Osteoblast (primary cell): ENCODE data around the gene EIF1. TPM values are rescaled to one million over a fixed set of nuclear protein-coding genes. Genes with fewer than 3 reads are reported as not detected.
A peak's percentile ranks its signal among the peaks of the same experiment; 100 is the strongest.

Source experiments
- DNase-seq: peaks from one replicate; pipeline ENCODE4 v3.0.0; 2011; ENCODE audit warnings: low spot score, mixed read lengths; ENCODE audit not compliant: insufficient read length; ENCODE audit errors: missing footprints
- H2AFZ ChIP-seq: 2 replicates; pipeline ENCODE4 v1.6.0; 2011; ENCODE audit warnings: mild to moderate bottlenecking, low read length
- H3K27ac ChIP-seq: 2 replicates; pipeline ENCODE4 v1.5.1; 2011; ENCODE audit warnings: mild to moderate bottlenecking, low read depth, low read length, moderate library complexity
- H3K27me3 ChIP-seq: 2 replicates; pipeline ENCODE4 v1.6.0; 2012; ENCODE audit warnings: mild to moderate bottlenecking, control low read depth, inconsistent platforms, low read length, moderate library complexity; ENCODE audit not compliant: insufficient read depth
- H3K36me3 ChIP-seq: 2 replicates; pipeline ENCODE4 v1.5.1; 2011; ENCODE audit warnings: mild to moderate bottlenecking, low read length, control low read depth, moderate library complexity; ENCODE audit not compliant: insufficient read depth
- H3K4me1 ChIP-seq: 2 replicates; pipeline ENCODE4 v1.5.1; 2011; ENCODE audit warnings: mild to moderate bottlenecking, low read length, control low read depth, moderate library complexity; ENCODE audit not compliant: insufficient read depth
- H3K4me2 ChIP-seq: 2 replicates; pipeline ENCODE4 v1.6.0; 2011; ENCODE audit warnings: mild to moderate bottlenecking, low read length; ENCODE audit not compliant: insufficient read depth
- H3K4me3 ChIP-seq: fragments of 200-600 bp; sonication (generic); 3 replicates; pipeline ENCODE4 v1.5.1; 2012; ENCODE audit warnings: mild to moderate bottlenecking, low read length, inconsistent platforms; ENCODE audit not compliant: insufficient read depth
- H3K79me2 ChIP-seq: 2 replicates; pipeline ENCODE4 v1.6.0; 2012; ENCODE audit warnings: mild to moderate bottlenecking, low read length, control low read depth, inconsistent platforms; ENCODE audit not compliant: insufficient read depth
- H3K9me3 ChIP-seq: 2 replicates; pipeline ENCODE4 v1.5.1; 2011; ENCODE audit warnings: low read depth, low read length, control low read depth
- H4K20me1 ChIP-seq: 2 replicates; pipeline ENCODE4 v1.6.0; 2012; ENCODE audit warnings: mild to moderate bottlenecking, low read length, control low read depth; ENCODE audit not compliant: insufficient read depth
- total RNA-seq: library from RNA; depleted of rRNA; stranded (reverse); fragments of >200 nt; gene quantifications from 2 replicates; pipeline ENCODE4 v1.2.3, GENCODE V29; 2012
- TF ChIP-seq, protein P1 (sequence below): IDR thresholded peaks from 2 replicates; pipeline ENCODE4 v1.5.1; 2011; ENCODE audit warnings: mild to moderate bottlenecking, low read depth, low read length, moderate library complexity; ENCODE audit errors: extremely low read depth

EIF1 gene
- total RNA-seq, 1 donor = 94.5 TPM

DNA sequence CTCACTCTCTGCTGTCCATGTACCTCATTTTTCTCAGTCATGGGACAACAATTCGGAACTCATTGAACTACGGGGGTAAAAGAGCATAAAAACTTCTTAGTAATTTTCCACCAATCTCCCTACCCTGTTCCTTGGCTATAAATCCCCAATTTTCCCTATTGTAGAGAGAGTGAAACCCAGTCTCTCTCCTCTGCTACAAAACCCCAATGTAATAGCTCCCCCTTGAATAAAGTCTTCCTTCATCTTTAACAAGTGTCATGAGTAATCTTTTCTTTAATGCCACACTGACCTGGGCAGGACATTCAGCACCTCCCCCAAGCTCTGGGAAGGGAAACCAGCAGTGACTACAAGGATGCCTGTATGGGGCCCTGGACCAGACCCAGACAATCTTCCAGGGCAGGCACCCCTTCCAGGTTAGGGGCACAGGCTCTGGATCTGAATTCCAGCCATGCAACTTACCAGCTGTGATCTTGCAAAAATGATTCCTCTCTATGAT, 10.2 kb upstream of the EIF1 start:
- H3K4me2 ChIP-seq = peak overlapping the region; percentile 76
- H3K4me1 ChIP-seq = peaks cover 15% of the 10 kb centered on the region
- no peaks in the 10 kb centered on the region for H3K79me2 ChIP-seq
- TF ChIP-seq, protein P1, sequence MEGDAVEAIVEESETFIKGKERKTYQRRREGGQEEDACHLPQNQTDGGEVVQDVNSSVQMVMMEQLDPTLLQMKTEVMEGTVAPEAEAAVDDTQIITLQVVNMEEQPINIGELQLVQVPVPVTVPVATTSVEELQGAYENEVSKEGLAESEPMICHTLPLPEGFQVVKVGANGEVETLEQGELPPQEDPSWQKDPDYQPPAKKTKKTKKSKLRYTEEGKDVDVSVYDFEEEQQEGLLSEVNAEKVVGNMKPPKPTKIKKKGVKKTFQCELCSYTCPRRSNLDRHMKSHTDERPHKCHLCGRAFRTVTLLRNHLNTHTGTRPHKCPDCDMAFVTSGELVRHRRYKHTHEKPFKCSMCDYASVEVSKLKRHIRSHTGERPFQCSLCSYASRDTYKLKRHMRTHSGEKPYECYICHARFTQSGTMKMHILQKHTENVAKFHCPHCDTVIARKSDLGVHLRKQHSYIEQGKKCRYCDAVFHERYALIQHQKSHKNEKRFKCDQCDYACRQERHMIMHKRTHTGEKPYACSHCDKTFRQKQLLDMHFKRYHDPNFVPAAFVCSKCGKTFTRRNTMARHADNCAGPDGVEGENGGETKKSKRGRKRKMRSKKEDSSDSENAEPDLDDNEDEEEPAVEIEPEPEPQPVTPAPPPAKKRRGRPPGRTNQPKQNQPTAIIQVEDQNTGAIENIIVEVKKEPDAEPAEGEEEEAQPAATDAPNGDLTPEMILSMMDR = no peak
- H3K4me3 ChIP-seq = peak overlapping the region; percentile 55
- H2AFZ ChIP-seq = peak overlapping the region; percentile 86
- peak overlapping the region; percentile 59 for H3K27ac ChIP-seq
- DNase-seq = no peak
- peaks cover 3% of the 10 kb centered on the region for H3K27me3 ChIP-seq
- no peaks in the 10 kb centered on the region for H4K20me1 ChIP-seq
- no peaks in the 10 kb centered on the region for H3K9me3 ChIP-seq
- H3K36me3 ChIP-seq = no peaks in the 10 kb centered on the region

DNA sequence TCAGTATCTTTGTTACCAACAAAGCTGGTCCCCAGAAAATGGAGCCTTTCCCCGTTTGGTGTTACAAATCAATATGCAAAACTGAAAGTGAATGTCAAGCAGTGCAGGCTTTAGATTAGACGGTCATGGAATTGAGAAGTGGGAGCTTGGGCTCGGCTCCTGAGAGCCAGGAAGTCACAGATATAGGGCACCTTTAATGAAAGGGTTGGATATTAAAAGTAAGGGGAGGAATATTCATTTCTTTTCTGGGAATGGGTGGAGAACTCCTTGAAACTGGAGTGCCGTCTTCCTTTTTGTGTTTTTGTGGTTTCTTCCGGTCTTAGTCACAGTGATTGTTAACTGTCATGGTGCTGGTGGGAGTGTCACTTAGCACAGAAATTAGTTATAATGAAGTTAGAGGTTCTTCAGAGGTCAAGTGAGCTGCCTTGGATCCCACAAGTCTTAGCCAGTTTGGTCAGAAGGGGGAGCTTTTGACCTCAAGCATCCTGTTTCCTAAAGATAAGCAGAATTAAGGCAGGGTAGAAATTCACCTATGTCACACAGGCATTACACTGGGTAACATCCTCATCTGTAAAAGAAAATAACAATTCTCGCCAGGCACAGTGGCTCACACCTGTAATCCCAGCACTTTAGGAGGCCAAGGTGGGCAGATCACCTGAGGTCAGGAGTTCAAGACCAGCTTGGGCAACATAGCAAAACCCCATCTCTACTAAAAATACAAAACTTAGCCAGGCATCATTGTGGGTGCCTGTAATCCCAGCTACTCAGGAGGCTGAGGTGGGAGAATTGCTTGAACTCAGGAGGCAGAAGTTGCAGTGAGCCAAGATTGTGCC, 9.6 kb upstream of the EIF1 start:
- no peaks in the 10 kb centered on the region for H3K79me2 ChIP-seq
- H4K20me1 ChIP-seq = no peaks in the 10 kb centered on the region
- H3K36me3 ChIP-seq = no peaks in the 10 kb centered on the region
- peaks cover 15% of the 10 kb centered on the region for H3K4me1 ChIP-seq
- H3K27ac ChIP-seq = peak overlapping the region; percentile 59
- TF ChIP-seq, protein P1 = peak; percentile 30
- DNase-seq = no peak
- peak overlapping the region; percentile 76 for H3K4me2 ChIP-seq
- H3K9me3 ChIP-seq = no peaks in the 10 kb centered on the region
- H3K4me3 ChIP-seq = peak overlapping the region; percentile 55
- H2AFZ ChIP-seq = peak overlapping the region; percentile 86
- peaks cover 4% of the 10 kb centered on the region for H3K27me3 ChIP-seq

DNA sequence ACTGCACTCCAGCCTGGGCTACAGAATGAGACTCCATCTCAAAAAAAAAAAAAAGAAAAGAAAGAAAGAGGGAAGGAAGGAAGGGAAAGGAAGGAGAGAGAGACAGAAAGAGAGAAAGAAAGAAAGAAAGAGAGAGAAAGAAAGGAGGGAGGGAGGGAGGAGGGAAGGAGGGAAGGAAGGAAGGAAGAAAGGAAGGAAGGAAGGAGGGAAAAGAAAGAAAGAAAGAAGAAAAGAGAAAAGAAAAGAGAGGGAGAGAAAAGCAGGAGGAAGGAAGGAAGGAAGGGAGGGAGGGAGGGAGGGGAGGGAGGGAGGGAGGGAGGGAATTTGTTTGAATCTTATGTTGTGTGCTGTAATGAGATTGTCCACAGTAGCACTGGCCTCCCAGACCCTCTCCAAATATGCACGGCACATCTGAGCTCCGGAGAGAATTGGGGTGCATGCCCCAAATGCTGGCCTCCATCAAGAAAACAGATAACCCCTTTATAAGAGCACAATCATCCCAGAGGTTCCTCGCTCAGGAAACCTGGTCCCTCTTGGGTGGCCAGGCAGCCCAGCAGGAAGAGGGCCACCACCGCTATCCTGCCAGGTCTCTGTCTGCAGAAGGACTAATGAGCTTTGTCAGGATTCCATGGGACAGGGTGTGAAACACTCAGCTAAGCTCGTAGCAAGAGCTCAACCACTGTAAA, 8.8 kb upstream of the EIF1 start:
- Histone ChIP-seq H3K9me3 (no peaks in the 10 kb centered on the region), H3K4me2 (no peak overlapping the region), H3K36me3 (no peaks in the 10 kb centered on the region), H2AFZ (no peak overlapping the region), H4K20me1 (no peaks in the 10 kb centered on the region), H3K27ac (no peak overlapping the region), H3K4me3 (no peak overlapping the region), H3K79me2 (no peaks in the 10 kb centered on the region), H3K27me3 (peaks cover 6% of the 10 kb centered on the region), H3K4me1 (peaks cover 15% of the 10 kb centered on the region)
- no peak for DNase-seq
- TF ChIP-seq, protein P1 = no peak
